ENCODE results near the gene TPCN1. TPM values are rescaled to one million over a fixed set of nuclear protein-coding genes. Genes with fewer than 3 reads are reported as not detected.
A peak's percentile ranks its signal among the peaks of the same experiment; 100 is the strongest.

Gene TPCN1
- total RNA-seq, 3 donors from 2014 or later: 89.9 to 133 (median 91.3) TPM

- H3K4me3 ChIP-seq: no peak overlapping the region
- no peak for ATAC-seq
- TF ChIP-seq, protein P1, sequence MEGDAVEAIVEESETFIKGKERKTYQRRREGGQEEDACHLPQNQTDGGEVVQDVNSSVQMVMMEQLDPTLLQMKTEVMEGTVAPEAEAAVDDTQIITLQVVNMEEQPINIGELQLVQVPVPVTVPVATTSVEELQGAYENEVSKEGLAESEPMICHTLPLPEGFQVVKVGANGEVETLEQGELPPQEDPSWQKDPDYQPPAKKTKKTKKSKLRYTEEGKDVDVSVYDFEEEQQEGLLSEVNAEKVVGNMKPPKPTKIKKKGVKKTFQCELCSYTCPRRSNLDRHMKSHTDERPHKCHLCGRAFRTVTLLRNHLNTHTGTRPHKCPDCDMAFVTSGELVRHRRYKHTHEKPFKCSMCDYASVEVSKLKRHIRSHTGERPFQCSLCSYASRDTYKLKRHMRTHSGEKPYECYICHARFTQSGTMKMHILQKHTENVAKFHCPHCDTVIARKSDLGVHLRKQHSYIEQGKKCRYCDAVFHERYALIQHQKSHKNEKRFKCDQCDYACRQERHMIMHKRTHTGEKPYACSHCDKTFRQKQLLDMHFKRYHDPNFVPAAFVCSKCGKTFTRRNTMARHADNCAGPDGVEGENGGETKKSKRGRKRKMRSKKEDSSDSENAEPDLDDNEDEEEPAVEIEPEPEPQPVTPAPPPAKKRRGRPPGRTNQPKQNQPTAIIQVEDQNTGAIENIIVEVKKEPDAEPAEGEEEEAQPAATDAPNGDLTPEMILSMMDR (IDR thresholded peaks at IDR 0.05): no peak
- H3K4me1 ChIP-seq (ENCODE audit: low read depth): peaks cover 64% of the 10 kb centered on the region
- DNase-seq: no peak
- intact Hi-C loops (cut with DNase I, micrococcal nuclease): no loop called here
- no peaks in the 10 kb centered on the region for H3K36me3 ChIP-seq (ENCODE audit: low read depth)
- H3K9me3 ChIP-seq: no peaks in the 10 kb centered on the region
These were observed 17.0 kb downstream of the TPCN1 start for GRCh38 chr12:113238309-113238708.

GRCh38 chr12:113239288-113239771 is 18.1 kb downstream of the TPCN1 start:
- Histone ChIP-seq H3K4me3 (no peak overlapping the region), H3K9me3 (no peaks in the 10 kb centered on the region), H3K36me3 (ENCODE audit: low read depth) (no peaks in the 10 kb centered on the region), H3K4me1 (ENCODE audit: low read depth) (peaks cover 75% of the 10 kb centered on the region)
- DNase-seq (no peak), ATAC-seq (peak; percentile 22)
- intact Hi-C loops (cut with DNase I, micrococcal nuclease): no loop called here
- TF ChIP-seq, protein P1 (IDR thresholded peaks at IDR 0.05): no peak

DNA sequence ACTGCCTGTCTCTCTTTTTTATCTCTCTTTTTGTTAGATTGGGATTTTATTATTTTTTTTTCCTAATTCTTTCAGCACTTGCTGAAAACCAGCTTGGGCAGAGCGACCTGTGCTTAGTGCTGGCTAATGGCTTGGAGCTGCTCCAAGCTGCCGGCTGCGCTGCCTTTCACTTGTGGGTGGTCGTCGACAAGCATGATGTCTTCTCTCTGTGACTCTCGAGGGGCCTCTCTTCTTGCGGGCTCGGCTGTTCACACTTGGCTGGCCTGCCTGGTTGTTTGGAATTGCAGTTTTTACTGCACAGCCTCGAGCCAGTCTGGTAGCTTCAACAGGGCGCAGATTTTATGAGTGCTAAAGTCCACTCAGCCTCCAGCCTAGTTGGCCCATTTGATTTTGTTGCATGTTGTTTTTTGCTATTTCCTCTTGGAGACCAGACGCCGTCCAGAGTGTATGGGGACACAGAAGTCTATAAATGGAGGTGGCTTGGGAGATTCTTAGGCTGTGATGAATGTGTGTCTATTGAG is 18.6 kb downstream of the TPCN1 start:
- intact Hi-C loops (cut with DNase I, micrococcal nuclease): no loop called here
- peaks cover 80% of the 10 kb centered on the region for H3K4me1 ChIP-seq (ENCODE audit: low read depth)
- no peaks in the 10 kb centered on the region for H3K36me3 ChIP-seq (ENCODE audit: low read depth)

GRCh38 chr12:113240395-113240794 is 19.1 kb downstream of the TPCN1 start:
- Histone ChIP-seq H3K9me3 (no peaks in the 10 kb centered on the region), H3K4me3 (no peak overlapping the region), H3K4me1 (ENCODE audit: low read depth) (peaks cover 83% of the 10 kb centered on the region), H3K36me3 (ENCODE audit: low read depth) (no peaks in the 10 kb centered on the region)
- no peak for DNase-seq
- intact Hi-C loops (cut with DNase I, micrococcal nuclease): no loop called here
- no peak for ATAC-seq
- TF ChIP-seq, protein P1 (IDR thresholded peaks at IDR 0.05): no peak

More for the DNA sequence above, 18.6 kb downstream of the TPCN1 start:
- Histone ChIP-seq H3K9me3 (no peaks in the 10 kb centered on the region), H3K4me3 (no peak overlapping the region)
- TF ChIP-seq, protein P1 (IDR thresholded peaks at IDR 0.05): no peak
- peak; percentile 63 for ATAC-seq
- peak; percentile 74 to 87 (median 78) for DNase-seq

- Histone ChIP-seq H3K9me3 (no peaks in the 10 kb centered on the region), H3K4me1 (ENCODE audit: low read depth) (peaks cover 83% of the 10 kb centered on the region), H3K4me3 (no peak overlapping the region), H3K36me3 (ENCODE audit: low read depth) (no peaks in the 10 kb centered on the region)
- TF ChIP-seq, protein P1 (IDR thresholded peaks at IDR 0.05): no peak
- intact Hi-C loops (cut with DNase I, micrococcal nuclease): no loop called here
- peak; percentile 53 for ATAC-seq
- DNase-seq: peak; percentile 82 to 87 (median 85)
These were observed 20.1 kb downstream of the TPCN1 start for GRCh38 chr12:113241191-113242025.

All from mucosa of descending colon (tissue), 3 donors.